Measurements from ENCODE around the gene ABCG5. TPM values are rescaled to one million over a fixed set of nuclear protein-coding genes. Genes with fewer than 3 reads are reported as not detected.

The ABCG5 gene
- total RNA-seq, 1 donor from 2014 or later: not detected

DNA sequence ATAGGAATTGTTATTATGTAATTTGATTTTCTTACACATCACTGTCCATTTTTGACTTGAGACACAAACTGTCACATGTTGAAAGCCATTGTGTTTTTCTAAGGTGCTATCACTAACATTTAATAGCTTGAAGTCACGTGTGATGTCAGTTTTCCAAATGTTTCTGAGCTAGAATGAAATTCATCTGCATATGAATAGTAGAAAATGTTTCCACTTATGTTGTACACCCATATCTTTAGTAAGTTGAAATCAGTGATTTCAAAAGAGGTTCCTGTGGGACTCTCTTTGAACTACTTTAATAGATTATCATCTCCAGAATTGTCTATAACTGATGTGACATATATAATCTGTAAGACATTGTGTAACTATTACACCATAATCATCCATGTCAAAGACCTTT lies 27.8 kb downstream of the ABCG5 start:
- DNase-seq (ENCODE audit: extremely low read depth, low read depth, low spot score): no peak

- DNase-seq (ENCODE audit: extremely low read depth, low read depth, low spot score): no peak
Measured at GRCh38 chr2:43810452-43810851, 28.2 kb downstream of the ABCG5 start.

DNA sequence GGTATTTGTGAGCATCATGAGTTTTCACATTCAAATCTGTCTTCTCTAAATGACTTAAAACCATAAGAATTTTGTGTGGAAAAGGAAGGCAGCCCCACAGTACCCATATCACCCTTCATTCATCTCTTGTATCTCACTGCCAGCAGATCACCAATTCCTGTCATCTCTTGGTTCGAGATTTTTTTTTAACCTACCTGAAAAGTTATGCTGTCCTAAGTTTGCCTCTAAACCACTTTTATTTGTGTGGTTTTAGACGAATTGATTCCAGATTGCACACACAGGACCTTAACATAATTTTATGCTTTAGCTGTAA lies 32.0 kb downstream of the ABCG5 start:
- DNase-seq (ENCODE audit: extremely low read depth, low read depth, low spot score): no peak

DNA sequence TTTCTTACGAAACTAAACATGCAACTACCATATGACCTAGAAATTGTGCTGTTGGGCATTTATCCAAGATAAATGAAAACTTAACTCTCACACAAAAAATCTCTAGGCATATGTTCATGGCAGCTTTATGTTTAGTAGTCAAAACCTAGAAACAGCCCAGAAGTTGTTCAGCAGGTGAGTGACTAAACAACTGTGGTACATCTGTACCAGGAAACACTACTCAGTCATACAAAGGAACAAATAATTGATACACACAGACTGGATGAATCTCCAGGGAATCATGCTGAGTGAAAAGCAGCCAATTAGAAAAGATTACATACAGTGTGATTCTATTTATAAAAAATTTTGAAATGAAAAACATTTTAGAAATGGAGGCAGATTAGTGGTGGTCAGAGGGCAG lies 35.5 kb downstream of the ABCG5 start:
- no peak for DNase-seq (ENCODE audit: extremely low read depth, low read depth, low spot score)

DNA sequence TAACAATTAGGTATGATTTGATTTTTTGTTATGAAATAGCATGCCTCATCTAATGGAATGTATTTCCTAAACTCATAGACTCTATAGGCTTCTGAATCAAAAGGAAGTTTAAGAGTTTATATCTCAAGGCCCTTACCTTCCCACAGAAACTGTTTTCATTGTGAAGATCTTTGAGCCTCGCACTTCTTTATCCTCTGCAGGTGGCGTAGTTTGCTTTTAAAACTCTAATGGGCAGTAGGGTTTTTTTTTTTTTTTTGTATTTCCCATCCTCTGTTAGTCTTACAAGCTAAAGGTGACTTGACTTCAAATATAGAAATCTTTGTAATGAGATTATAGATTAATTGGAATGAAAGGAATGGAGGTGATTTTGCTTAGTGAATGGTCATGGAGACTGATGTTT lies 36.5 kb downstream of the ABCG5 start:
- no peak for DNase-seq (ENCODE audit: extremely low read depth, low read depth, low spot score)

DNA sequence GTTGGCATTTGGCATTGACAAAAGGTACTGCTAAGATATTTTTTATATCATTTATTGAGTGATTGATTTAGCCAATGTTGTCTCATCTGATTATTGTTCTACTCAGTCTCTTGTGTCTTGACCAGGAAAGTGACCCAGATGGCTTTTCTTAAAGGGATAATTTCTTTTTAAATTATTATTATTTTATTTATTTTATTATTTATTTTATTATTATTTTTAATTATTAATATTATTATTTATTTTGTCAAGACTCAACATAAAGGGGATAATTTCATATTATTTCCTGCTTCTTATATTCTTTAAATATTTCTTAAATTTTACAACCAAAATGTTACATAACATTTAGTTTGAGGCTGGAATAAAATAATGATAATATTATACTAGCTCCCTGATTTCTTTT lies 37.7 kb downstream of the ABCG5 start:
- DNase-seq (ENCODE audit: extremely low read depth, low read depth, low spot score): no peak

- no peak for DNase-seq (ENCODE audit: extremely low read depth, low read depth, low spot score)
Measured at GRCh38 chr2:43798300-43798699, 40.3 kb downstream of the ABCG5 start.

DNA sequence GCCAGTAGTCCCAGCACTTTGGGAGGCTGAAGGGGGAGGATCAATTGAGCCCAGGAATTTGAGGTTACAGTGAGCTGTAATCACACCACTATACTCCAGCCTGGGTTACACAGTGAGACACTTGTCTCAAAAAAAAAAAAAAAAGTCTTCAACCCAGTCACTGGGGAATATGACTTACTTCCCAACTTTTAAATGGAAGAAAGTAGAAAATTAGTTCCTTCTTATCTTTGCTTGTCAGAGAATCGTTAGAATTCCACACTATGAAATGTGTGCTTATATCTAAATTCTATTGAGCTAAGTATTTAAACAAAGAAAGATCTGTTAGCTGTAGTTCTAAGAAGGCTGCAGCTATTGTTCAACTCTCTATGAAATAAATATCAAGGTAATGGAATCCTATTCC lies 42.4 kb downstream of the ABCG5 start:
- no peak for DNase-seq (ENCODE audit: extremely low read depth, low read depth, low spot score)

DNA sequence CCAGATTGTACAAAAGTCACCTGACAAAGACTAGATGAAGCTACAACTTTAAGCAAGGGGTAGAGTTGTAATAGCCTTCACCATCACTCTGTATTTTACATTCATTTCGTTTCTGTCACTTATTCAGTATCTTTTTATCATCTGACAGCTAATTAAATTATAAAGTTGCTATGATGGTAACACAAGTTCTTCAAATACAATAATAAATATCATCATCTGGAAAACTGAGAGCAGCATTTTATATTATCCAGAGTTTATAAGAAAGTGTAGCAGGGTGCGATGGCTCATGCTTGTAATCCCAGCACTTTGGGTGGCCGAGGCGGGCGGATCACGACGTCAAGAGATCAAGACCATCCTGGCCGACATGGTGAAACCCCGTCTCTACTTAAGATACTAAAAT lies 43.7 kb downstream of the ABCG5 start:
- no peak for DNase-seq (ENCODE audit: extremely low read depth, low read depth, low spot score)

DNA sequence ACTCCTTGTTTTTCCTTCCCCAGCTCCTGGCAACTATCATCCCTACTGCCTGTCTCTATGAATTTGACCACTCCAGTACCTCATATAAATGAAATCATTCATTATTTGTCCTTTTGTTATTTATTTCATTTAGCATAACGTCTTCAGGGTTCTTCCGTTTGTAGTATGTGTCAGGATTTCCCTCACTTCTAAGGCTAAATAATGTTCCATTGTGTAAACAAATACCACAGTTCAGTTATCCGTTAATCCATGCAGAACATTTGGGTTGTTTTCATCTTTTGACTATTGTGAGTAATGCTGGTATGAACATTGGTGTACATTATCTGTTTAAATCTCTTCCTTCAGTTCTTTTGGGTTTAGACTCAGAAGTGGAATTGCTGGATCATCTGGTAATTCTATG lies 46.0 kb downstream of the ABCG5 start:
- DNase-seq (ENCODE audit: extremely low read depth, low read depth, low spot score): no peak

DNA sequence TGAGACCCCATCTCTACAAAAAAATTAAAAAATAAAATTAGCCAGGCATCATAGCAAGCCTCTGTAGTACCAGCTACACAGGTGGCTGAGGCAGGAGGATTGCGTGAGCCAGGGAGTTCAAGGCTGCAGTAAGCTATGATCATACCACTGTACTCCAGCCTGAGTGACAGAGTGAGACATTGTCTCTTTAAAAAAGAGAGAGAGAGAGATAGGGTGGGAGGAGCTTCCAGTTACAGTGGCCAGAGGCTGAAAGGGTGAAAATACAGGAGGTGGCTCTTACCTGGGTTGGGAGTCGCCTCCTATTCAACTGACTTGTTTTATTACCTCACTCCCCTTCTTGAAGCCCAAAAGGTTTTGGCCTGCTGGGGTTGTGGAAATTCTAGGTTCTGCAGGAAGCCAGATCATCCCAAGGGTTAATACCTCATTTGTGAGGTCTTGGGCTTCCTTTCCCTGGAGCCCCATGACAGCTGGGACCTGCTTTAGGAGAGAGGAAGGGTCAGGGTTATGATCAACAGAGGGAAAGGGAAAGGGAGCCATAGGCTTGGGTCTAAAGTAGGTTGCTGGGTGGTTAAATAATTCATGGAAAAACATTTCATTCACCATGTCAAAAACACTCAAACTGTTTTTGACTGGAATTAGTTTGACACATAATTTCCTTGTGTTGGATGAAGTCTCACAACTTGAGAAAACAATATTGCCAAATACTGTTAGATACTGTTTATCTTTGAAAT lies 47.4 kb downstream of the ABCG5 start:
- DNase-seq (ENCODE audit: extremely low read depth, low read depth, low spot score): no peak

DNA sequence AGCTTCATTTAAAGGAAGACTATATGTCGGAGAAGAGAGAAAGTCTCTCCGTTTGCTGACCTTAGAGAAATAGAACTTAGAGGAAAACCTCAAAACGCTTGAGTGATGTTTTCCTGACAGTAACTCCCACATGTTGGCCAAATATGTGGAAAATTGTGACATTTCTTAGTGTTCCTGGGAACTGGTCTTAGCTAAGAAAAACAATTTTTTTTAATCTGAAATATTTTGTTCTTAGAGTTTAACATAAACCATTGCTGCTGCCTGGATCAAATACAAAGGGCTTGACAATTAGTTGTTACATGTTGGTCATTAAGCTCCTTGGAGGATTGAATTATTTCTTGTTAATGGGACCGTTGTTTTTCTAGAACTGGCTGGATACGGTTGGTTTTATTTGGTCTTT lies 48.5 kb downstream of the ABCG5 start:
- DNase-seq (ENCODE audit: extremely low read depth, low read depth, low spot score): no peak

- DNase-seq (ENCODE audit: extremely low read depth, low read depth, low spot score): no peak
Measured at GRCh38 chr2:43788646-43789045, 50.0 kb downstream of the ABCG5 start.

DNA sequence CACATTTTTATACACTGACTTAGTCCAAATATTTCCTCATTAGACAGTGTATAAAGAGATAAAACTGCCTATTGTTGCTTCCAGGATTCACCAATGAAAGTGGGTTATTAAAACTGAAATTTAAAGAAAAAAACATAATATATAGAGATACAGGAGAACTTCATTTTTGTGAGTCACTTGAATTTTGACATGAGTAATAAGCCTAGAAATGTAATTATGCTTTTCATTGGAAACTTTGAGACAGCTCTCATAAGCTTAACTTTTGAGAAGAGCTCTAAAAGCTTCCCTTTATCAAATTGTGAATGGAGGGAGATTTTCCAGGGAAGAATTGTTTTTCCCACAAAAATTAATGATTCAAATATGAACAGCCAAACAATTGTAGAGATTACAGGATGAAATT lies 50.7 kb downstream of the ABCG5 start:
- no peak for DNase-seq (ENCODE audit: extremely low read depth, low read depth, low spot score)

- DNase-seq (ENCODE audit: extremely low read depth, low read depth, low spot score): no peak
Measured at GRCh38 chr2:43778233-43778632, 60.4 kb downstream of the ABCG5 start.

- no peak for DNase-seq (ENCODE audit: extremely low read depth, low read depth, low spot score)
Measured at GRCh38 chr2:43777306-43777926, 61.2 kb downstream of the ABCG5 start.

DNA sequence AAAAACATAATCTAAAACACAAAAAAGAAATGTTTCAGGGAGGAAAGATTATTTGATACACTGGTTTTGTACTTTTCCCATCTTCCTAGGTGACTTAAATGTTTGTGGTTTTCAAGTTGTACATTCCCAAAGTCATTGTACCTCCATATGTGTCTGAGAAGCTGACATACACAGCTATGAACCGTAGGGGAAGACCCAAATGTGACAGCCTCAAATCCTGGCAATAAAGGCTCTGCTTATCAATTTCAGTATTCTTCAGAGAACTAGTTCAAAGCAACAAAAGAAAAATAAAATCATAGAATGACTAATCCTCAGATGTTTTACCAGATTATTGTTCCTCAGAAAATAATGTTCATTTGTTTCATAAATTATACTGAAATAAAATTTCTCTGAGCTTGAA lies 62.3 kb downstream of the ABCG5 start:
- DNase-seq (ENCODE audit: extremely low read depth, low read depth, low spot score): no peak

DNA sequence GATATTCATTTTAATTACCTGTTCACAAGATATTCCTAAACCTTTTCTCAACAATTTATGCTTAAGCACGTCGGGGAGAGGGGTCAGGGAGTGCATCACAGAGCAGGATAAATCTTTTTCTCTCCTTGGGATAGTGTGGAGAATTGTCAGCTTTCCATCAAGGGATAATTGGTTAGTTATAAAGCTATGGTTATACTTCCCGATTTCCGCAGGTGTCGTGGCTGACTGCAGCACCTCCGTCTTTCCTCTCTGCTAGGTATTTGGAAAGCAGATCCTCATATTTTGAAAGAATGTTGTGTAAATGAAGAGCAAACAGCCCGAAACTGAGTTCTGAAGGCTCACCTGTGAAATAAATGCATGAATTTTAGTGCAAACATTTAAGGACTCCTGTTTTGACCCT lies 64.0 kb downstream of the ABCG5 start:
- DNase-seq (ENCODE audit: extremely low read depth, low read depth, low spot score): no peak

DNA sequence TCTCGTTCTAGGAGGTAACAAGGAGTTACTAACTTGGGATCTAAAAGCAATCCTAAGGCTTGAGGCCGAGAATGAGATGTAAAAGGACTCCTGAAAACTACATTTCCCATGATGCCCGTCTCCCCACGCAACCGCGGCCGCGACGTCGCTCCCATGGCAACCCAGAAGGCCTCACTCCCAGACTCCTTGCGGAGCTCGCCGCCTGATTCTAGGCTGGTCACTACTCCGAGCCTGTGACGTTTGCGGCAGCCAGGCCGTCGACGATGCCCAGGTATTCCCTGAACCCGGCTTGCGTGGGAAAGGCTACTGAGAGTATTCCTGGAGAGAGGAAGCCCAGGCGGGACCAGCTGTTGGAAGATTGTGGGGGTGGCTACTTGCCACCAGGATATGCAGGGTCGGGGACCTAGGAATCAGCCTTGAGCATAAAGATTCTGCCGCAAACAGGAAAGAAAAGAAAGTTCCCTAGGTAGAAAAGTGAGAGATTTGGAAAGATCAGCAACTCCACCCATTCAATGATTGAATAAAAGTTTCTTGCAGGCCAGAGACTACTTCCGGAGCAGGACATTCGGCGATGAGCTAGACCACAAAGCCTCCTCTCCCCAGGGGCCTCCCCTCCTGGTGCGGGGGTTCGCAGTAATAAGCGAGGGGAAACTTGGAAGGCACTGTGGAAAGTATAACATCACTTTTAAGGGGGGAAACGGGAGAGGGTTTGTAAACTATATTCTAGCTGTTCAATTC lies 64.6 kb downstream of the ABCG5 start, which contains the start of gene DYNC2LI1:
DYNC2LI1 (plus strand) TSS at position 164 of the 738 bp plus-strand sequence; CDS start at position 264, 100 bp downstream.
- DNase-seq (ENCODE audit: extremely low read depth, low read depth, low spot score): peak; percentile 54

DNA sequence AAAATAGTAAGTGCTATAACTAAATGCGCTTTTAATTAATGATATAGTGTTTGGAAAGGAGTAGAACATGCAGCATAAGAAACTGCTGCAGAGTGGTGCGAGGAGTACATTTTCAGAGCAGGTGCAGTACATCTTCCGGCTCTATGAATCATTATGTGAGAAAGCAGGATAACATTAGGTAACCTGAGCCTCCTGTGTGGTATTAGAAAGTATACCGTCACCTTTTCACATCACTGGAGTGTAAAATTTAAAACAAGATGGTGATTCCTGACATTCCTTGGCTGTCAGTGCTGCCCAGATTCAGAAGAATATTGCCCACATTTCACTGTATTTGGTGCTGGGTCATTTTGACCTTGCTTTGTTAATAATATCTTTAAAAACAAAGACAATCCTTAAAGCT lies 72.6 kb downstream of the ABCG5 start:
- no peak for DNase-seq (ENCODE audit: extremely low read depth, low read depth, low spot score)

- no peak for DNase-seq (ENCODE audit: extremely low read depth, low read depth, low spot score)
Measured at GRCh38 chr2:43764086-43764705, 74.4 kb downstream of the ABCG5 start.

- DNase-seq (ENCODE audit: extremely low read depth, low read depth, low spot score): no peak
Measured at GRCh38 chr2:43763091-43763490, 75.5 kb downstream of the ABCG5 start.

Measured in glomerular endothelial cell (primary cell).